Muscle of leg (tissue), 11 donors: ENCODE measurements around the gene TRIM52. TPM values are rescaled to one million over a fixed set of nuclear protein-coding genes. Genes with fewer than 3 reads are reported as not detected.

Source experiments
- DNase-seq: peaks from one replicate; pipeline ENCODE4 v3.0.0; 2013
- H3K27ac ChIP-seq: one replicate; pipeline ENCODE4 v1.5.1; 2013; ENCODE audit warnings: mild to moderate bottlenecking, low read length, control low read depth
- H3K27me3 ChIP-seq: one replicate; pipeline ENCODE4 v1.6.1; 2013; ENCODE audit warnings: low read length; ENCODE audit not compliant: control insufficient read depth, insufficient read depth
- H3K36me3 ChIP-seq: one replicate; pipeline ENCODE4 v1.6.1; 2013; ENCODE audit warnings: low read length; ENCODE audit not compliant: control insufficient read depth, insufficient read depth
- H3K4me1 ChIP-seq: one replicate; pipeline ENCODE4 v1.6.1; 2013; ENCODE audit warnings: low read length; ENCODE audit not compliant: control insufficient read depth, insufficient read depth
- H3K4me3 ChIP-seq: one replicate; pipeline ENCODE4 v1.5.1; 2013; ENCODE audit warnings: low read length, control low read depth
- H3K9me3 ChIP-seq: replicated peaks from 2 replicates; pipeline ENCODE4 v1.6.1; 2013; ENCODE audit warnings: low read depth, low read length; ENCODE audit not compliant: control insufficient read depth
- WGBS: methylation state at CpG from one replicate; pipeline ENCODE4 v1.1.5; 2013; ENCODE audit warnings: missing lambda C conversion rate; ENCODE audit not compliant: insufficient coverage; 5-methylcytosine and 5-hydroxymethylcytosine counted together
- polyA plus RNA-seq, 8 donors: library from polyadenylated mRNA; unstranded; fragments of 120-200 nt; gene quantifications; one replicate each; pipeline versions ENCODE4 v1.2.1 to v1.2.3, GENCODE V29; 2013; ENCODE audit warnings: inconsistent platforms in 1 of 8, low replicate concordance in 1 of 8; ENCODE audit not compliant: insufficient read length in 8 of 8, insufficient read depth in 1 of 8
- total RNA-seq: library from RNA; stranded (reverse); fragments of 120-200 nt; gene quantifications from one replicate; pipeline ENCODE4 v1.2.4, GENCODE V29; 2013

The TRIM52 gene
- total and polyA plus RNA-seq, 9 donors, result 8.3 to 20.6 (median 11.3) TPM

- Histone ChIP-seq H3K4me1 (peaks cover 13% of the 10 kb centered on the region), H3K9me3 (no peaks in the 10 kb centered on the region), H3K27me3 (no peaks in the 10 kb centered on the region), H3K27ac (peak overlapping the region; percentile 3), H3K4me3 (no peak overlapping the region), H3K36me3 (peaks cover 92% of the 10 kb centered on the region)
- WGBS, result 88% methylated on average over 17 of the region's 22 CpGs
- DNase-seq, result no peak
Measured at GRCh38 chr5:181234455-181235306, 26.3 kb downstream of the TRIM52 start.

DNA sequence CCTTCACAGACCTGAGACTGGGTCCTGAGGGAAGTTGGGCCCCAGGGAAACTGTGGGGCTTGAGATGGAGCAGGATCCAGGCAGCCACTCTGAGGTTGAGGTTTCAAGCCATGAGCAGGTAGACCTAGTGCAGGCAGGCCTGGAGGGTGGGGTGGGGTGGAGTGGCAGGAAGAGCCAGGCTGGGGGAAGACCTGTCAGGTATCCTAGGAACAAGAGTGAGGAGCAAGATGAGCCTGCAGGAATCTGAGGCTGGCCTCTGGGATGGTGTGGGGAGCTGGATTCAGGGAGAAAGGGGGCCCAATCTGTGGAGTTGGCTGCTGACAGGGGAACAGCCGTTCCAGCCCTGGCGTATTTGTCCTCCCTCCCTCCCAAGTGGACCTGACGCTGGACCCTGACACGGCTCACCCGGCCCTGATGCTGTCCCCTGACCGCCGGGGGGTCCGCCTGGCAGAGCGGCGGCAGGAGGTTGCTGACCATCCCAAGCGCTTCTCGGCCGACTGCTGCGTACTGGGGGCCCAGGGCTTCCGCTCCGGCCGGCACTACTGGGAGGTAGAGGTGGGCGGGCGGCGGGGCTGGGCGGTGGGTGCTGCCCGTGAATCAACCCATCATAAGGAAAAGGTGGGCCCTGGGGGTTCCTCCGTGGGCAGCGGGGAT is 27.0 kb downstream of the TRIM52 start:
- Histone ChIP-seq H3K36me3 (peaks cover 92% of the 10 kb centered on the region), H3K4me3 (no peak overlapping the region), H3K27ac (no peak overlapping the region), H3K4me1 (peaks cover 13% of the 10 kb centered on the region), H3K27me3 (no peaks in the 10 kb centered on the region), H3K9me3 (no peaks in the 10 kb centered on the region)
- DNase-seq, result no peak
- 88% methylated on average over 22 of the region's 24 CpGs for WGBS

DNA sequence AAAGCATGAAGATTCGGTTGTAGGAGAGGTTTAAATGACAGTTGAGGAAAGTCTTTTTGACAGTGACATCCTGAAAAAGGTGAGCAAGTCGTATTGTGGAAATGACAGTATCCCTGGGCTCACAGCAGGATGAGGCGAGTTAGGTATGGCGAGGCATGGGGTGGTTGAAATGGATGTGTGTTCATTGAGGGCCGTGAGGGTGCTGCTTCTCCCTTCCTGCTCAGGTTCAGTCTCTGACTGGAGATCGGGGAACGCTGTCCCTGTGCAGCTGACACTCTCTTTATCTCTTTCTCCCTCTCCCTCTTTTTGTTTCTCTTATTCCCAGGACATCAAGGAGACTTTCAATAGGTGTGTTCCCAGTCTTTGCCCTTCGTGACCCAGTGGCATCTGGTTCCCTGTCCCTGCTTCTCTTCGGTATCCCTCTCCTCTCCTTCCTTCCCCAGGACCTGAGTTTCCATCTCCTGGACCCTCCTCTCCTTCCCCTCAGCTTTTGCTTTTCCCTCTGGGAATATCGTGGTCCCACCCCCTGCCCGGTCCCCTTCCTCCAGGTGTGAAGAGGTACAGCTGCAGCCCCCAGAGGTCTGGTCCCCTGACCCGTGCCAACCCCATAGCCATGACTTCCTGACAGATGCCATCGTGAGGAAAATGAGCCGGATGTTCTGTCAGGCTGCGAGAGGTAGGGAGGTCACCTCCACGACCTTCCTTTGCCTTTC is 27.7 kb downstream of the TRIM52 start:
- H3K4me3 ChIP-seq, result no peak overlapping the region
- H3K27ac ChIP-seq, result no peak overlapping the region
- H3K9me3 ChIP-seq, result no peaks in the 10 kb centered on the region
- 82% methylated on average over 8 of the region's 16 CpGs for WGBS
- peaks cover 88% of the 10 kb centered on the region for H3K36me3 ChIP-seq
- no peaks in the 10 kb centered on the region for H3K27me3 ChIP-seq
- no peak for DNase-seq
- H3K4me1 ChIP-seq, result peaks cover 13% of the 10 kb centered on the region

- no peaks in the 10 kb centered on the region for H3K9me3 ChIP-seq
- peaks cover 13% of the 10 kb centered on the region for H3K4me1 ChIP-seq
- H3K36me3 ChIP-seq, result peaks cover 88% of the 10 kb centered on the region
- 83% methylated on average over 17 of the region's 18 CpGs for WGBS
- DNase-seq, result no peak
- no peak overlapping the region for H3K4me3 ChIP-seq
- no peak overlapping the region for H3K27ac ChIP-seq
- H3K27me3 ChIP-seq, result no peaks in the 10 kb centered on the region
Measured at GRCh38 chr5:181232593-181232992, 28.4 kb downstream of the TRIM52 start.

DNA sequence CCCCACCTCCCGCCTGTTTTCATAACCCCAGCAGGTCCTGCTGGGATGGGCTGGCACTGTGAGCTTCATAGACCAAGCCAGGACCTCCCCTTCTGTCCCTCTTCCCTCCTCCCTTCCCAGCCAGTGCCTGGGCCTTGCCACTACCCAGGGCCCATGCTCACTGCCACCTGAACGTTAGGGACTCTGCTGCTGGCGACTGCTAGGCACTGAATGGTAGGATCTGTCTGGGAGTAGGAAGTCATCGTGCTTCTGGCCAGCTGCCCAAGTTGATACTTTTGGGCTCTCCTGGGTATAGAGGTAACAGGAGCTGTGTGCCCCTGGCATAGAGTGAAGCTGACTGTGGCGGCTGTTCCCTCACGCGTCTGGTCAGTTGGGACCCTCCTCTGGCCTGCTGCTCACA is 29.5 kb downstream of the TRIM52 start:
- 83% methylated on average over 5 of the region's 7 CpGs for WGBS
- H3K27ac ChIP-seq, result no peak overlapping the region
- no peak for DNase-seq

DNA sequence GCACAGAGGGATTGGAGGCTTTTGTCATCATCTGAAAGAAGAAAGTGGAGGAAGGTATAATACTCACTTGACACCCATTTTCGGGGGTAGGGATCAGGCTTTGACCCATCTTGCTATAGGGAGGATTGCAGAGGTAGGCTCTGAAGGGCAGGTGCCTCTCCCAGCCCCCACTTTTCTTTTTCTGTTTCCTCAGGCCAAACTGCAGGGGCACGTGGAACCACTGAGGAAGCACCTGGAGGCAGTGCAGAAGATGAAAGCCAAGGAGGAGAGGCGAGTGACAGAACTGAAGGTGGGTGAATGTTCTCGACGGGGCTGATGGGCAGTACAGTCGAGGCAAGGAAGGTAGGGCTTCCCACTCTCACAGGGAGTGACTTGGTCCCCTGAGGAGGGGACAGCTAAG is 30.4 kb downstream of the TRIM52 start:
- Histone ChIP-seq H3K4me1 (peaks cover 7% of the 10 kb centered on the region), H3K36me3 (peaks cover 71% of the 10 kb centered on the region), H3K9me3 (no peaks in the 10 kb centered on the region), H3K27me3 (no peaks in the 10 kb centered on the region), H3K4me3 (no peak overlapping the region), H3K27ac (no peak overlapping the region)
- DNase-seq, result no peak
- 100% methylated on average over 1 of the region's 6 CpGs for WGBS

More for the DNA sequence above, 29.5 kb downstream of the TRIM52 start:
- Histone ChIP-seq H3K9me3 (no peaks in the 10 kb centered on the region), H3K36me3 (peaks cover 79% of the 10 kb centered on the region), H3K4me1 (peaks cover 13% of the 10 kb centered on the region), H3K4me3 (no peak overlapping the region), H3K27me3 (no peaks in the 10 kb centered on the region)

DNA sequence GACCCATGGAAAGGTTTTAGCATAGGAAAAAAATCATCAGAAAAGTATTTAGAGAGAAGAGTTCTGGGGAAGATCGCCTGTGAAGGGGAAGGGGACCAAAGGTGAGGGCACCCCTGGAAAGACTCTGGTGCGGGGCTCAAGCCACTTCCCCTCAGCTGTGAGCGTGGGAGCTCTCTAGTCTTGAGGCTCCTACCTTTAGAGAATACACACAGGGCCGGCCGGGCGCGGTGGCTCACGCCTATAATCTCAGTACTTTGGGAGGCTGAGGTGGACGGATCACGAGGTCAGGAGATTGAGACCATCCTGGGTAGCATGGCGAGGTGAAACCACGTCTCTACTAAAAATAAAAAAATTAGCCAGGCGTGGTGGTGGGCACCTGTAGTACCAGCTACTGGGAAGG is 30.9 kb downstream of the TRIM52 start:
- H3K9me3 ChIP-seq, result no peaks in the 10 kb centered on the region
- H3K27ac ChIP-seq, result no peak overlapping the region
- peaks cover 65% of the 10 kb centered on the region for H3K36me3 ChIP-seq
- H3K4me3 ChIP-seq, result no peak overlapping the region
- peaks cover 3% of the 10 kb centered on the region for H3K4me1 ChIP-seq
- 82% methylated on average over 10 of the region's 13 CpGs for WGBS
- no peaks in the 10 kb centered on the region for H3K27me3 ChIP-seq
- no peak for DNase-seq

- no peak for DNase-seq
- Histone ChIP-seq H3K36me3 (peaks cover 20% of the 10 kb centered on the region), H3K27me3 (peaks cover 3% of the 10 kb centered on the region), H3K9me3 (no peaks in the 10 kb centered on the region), H3K4me1 (peaks cover 17% of the 10 kb centered on the region), H3K27ac (peak overlapping the region; percentile 99), H3K4me3 (peak overlapping the region; percentile 92)
- WGBS, result 84% methylated on average over 17 of the region's 22 CpGs
Measured at GRCh38 chr5:181224390-181225229, 36.3 kb downstream of the TRIM52 start.

- peak; percentile 83 for DNase-seq
- Histone ChIP-seq H3K9me3 (no peaks in the 10 kb centered on the region), H3K27ac (peak overlapping the region; percentile 99), H3K4me1 (peaks cover 17% of the 10 kb centered on the region), H3K4me3 (peak overlapping the region; percentile 92), H3K36me3 (peaks cover 12% of the 10 kb centered on the region), H3K27me3 (peaks cover 8% of the 10 kb centered on the region)
- WGBS, result 2% methylated on average over 19 of the region's 31 CpGs
Measured at GRCh38 chr5:181223729-181224389, 37.1 kb downstream of the TRIM52 start.
